Measurements from ENCODE around the gene MCTP1. TPM values are rescaled to one million over a fixed set of nuclear protein-coding genes. Genes with fewer than 3 reads are reported as not detected.

Gene MCTP1
- total RNA-seq, 1 experiment from 2014 or later = 2.5 TPM

GRCh38 chr5:94972268-94972667 lies 312.6 kb downstream of the MCTP1 start:
- no peak overlapping the region for H3K14ac ChIP-seq (ENCODE audit: insufficient read depth, low read length)
- no peaks in the 10 kb centered on the region for H3K27me3 ChIP-seq (ENCODE audit: insufficient read depth, low read length)
- H3K9me3 ChIP-seq (ENCODE audit: control insufficient read depth, low read depth, low read length) = no peaks in the 10 kb centered on the region
- H3K4me1 ChIP-seq (ENCODE audit: insufficient read depth, low read length) = no peaks in the 10 kb centered on the region
- H4K5ac ChIP-seq (ENCODE audit: insufficient read length, low read depth, low read length) = no peak overlapping the region
- H3K56ac ChIP-seq (ENCODE audit: insufficient read length, low read depth, low read length) = no peak overlapping the region
- H3K27ac Mint-ChIP-seq = no peak overlapping the region
- no peak overlapping the region for H2AK5ac ChIP-seq (ENCODE audit: insufficient read length, low read length)
- H3K36me3 Mint-ChIP-seq (ENCODE audit: insufficient read depth in 1 of 3, low read depth in 3 of 3) = peaks cover 1 to 7% (median 3%) of the 10 kb centered on the region in 3 experiments; a peak in 4 of 7 replicates
- no peak overlapping the region for H2BK120ac ChIP-seq (ENCODE audit: low read depth, low read length, poor library complexity, severe bottlenecking)
- WGBS (ENCODE audit: extremely low coverage, insufficient read length, low lambda C conversion rate) = no CpG with 5 or more reads among the region's 1 CpG
- DNase-seq = no peak
- no peak overlapping the region for H4K8ac ChIP-seq (replicated peaks; ENCODE audit: insufficient read length, low read depth, low read length)
- no peak overlapping the region for H3K9ac ChIP-seq (ENCODE audit: extremely low read depth, insufficient read length, low read length)
- no peak overlapping the region for H2BK5ac ChIP-seq (ENCODE audit: insufficient read length, low read length)
- no peak overlapping the region for H3K4ac ChIP-seq (ENCODE audit: low read depth, low read length)
- TF ChIP-seq CTCF (conservative IDR thresholded peaks at IDR 0.05) = no peak
- no peak overlapping the region for H3K27ac ChIP-seq (ENCODE audit: insufficient read length, low read depth, low read length)
- H3K23me2 ChIP-seq (ENCODE audit: insufficient read length, low read depth, low read length, poor library complexity, severe bottlenecking) = no peaks in the 10 kb centered on the region
- H3K79me2 ChIP-seq (ENCODE audit: insufficient read depth, low read length) = no peaks in the 10 kb centered on the region
- H4K91ac ChIP-seq (ENCODE audit: insufficient read length, low read depth, low read length) = no peak overlapping the region
- H3K4me1 Mint-ChIP-seq = 0 out of 4 replicates have a peak, but pooled peaks cover 0 to 2% of the 10 kb centered on the region in 2 experiments
- H3K23ac ChIP-seq (ENCODE audit: insufficient read length, low read depth, low read length) = no peak overlapping the region
- no peaks in the 10 kb centered on the region for H3K79me1 ChIP-seq (ENCODE audit: insufficient read depth, low read depth, low read length, poor library complexity, severe bottlenecking)
- H2BK20ac ChIP-seq (ENCODE audit: low read depth, low read length, poor library complexity, severe bottlenecking) = no peak overlapping the region
- H3K4me2 ChIP-seq (ENCODE audit: insufficient read depth, insufficient read length, low read length) = no peak overlapping the region
- H2AFZ ChIP-seq (ENCODE audit: low read length) = no peak overlapping the region
- H2BK15ac ChIP-seq (ENCODE audit: low read depth, low read length) = no peak overlapping the region
- no peak overlapping the region for H3K4me3 Mint-ChIP-seq
- peaks cover 6 to 8% of the 10 kb centered on the region in 2 experiments; a peak in 4 of 5 replicates for H3K9me3 Mint-ChIP-seq
- H4K20me1 ChIP-seq (ENCODE audit: control insufficient read depth, insufficient read depth, insufficient read length) = no peaks in the 10 kb centered on the region
- H3K18ac ChIP-seq (ENCODE audit: insufficient read length, low read depth, low read length) = no peak overlapping the region
- H3T11ph ChIP-seq (ENCODE audit: low read length) = no peak overlapping the region
- no peaks in the 10 kb centered on the region for H3K27me3 Mint-ChIP-seq (ENCODE audit: low read depth)
- no peak overlapping the region for H2BK12ac ChIP-seq (ENCODE audit: insufficient read length, low read depth, low read length)

All from H9 (cell line).